Measurements from ENCODE around the gene R3HCC1L.

GRCh38 chr10:98285416-98285815 lies 151.0 kb downstream of the R3HCC1L start:
- TF ChIP-seq CTCF (IDR thresholded peaks at IDR 0.05) (no peak), POLR2AphosphoS5 (IDR thresholded peaks at IDR 0.05; ENCODE audit: insufficient read depth in 1 of 2, low read depth in 1 of 2) (no peak), POLR2A (IDR thresholded peaks at IDR 0.05) (no peak)
